OCI-LY3 (cell line): ENCODE measurements around the gene PDE4D.

Experiments
- EZH2phosphoT487 ChIP-seq: fragments of 200-600 bp; shearing (Covaris generic); IDR thresholded peaks from 2 replicates; pipeline ENCODE4 v1.6.1; 2018; ENCODE audit warnings: antibody characterized with exemption, mixed run types, low read depth
- TF ChIP-seq, protein P1 (sequence below): fragments of 200-600, 300-600 bp; sonication (generic); IDR thresholded peaks from 2 replicates; pipeline ENCODE4 v1.5.1; 2014; ENCODE audit warnings: antibody characterized with exemption, low read length, low read depth

GRCh38 chr5:59238126-59238902, 655.2 kb downstream of the PDE4D start:
- TF ChIP-seq, protein P1, sequence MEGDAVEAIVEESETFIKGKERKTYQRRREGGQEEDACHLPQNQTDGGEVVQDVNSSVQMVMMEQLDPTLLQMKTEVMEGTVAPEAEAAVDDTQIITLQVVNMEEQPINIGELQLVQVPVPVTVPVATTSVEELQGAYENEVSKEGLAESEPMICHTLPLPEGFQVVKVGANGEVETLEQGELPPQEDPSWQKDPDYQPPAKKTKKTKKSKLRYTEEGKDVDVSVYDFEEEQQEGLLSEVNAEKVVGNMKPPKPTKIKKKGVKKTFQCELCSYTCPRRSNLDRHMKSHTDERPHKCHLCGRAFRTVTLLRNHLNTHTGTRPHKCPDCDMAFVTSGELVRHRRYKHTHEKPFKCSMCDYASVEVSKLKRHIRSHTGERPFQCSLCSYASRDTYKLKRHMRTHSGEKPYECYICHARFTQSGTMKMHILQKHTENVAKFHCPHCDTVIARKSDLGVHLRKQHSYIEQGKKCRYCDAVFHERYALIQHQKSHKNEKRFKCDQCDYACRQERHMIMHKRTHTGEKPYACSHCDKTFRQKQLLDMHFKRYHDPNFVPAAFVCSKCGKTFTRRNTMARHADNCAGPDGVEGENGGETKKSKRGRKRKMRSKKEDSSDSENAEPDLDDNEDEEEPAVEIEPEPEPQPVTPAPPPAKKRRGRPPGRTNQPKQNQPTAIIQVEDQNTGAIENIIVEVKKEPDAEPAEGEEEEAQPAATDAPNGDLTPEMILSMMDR = no peak
- no peak for TF ChIP-seq EZH2phosphoT487
